ENCODE results near the gene SFXN5. TPM values are rescaled to one million over a fixed set of nuclear protein-coding genes. Genes with fewer than 3 reads are reported as not detected.

The SFXN5 gene
- total RNA-seq, 2 donors from 2014 or later = 9.0 to 10.5 TPM

DNA sequence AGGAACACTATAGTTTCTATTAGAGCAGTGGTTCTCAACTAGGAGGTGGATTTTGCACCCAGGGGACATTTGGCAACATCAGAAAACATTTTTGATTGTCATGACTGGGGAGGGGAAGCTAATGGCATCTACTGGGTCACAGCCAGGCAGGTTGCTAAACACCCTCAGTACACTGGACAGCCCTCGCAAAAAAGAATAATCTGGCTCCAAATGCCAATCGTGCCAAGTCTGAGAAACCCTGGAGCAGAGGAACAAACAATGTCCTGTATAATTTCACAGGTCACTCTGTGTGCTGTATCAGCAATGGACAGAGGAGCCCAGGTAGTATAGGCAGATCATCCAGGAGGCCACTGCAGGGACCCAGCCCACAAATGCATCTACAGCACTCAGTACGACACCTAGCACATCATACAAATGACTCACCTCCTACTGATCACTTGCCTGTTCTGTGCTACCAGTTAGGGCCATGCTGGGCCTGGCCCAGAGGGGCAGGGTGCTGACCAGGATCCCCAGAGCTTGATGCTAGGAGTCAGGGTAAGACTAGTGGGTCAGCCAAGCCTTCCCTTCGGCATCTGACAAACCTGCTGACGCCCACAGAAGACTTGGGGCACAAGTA, 37.6 kb downstream of the SFXN5 start:
- intact Hi-C loops (cut with DNase I) = no loop called here
- no peak for ATAC-seq
- no peak for DNase-seq

DNA sequence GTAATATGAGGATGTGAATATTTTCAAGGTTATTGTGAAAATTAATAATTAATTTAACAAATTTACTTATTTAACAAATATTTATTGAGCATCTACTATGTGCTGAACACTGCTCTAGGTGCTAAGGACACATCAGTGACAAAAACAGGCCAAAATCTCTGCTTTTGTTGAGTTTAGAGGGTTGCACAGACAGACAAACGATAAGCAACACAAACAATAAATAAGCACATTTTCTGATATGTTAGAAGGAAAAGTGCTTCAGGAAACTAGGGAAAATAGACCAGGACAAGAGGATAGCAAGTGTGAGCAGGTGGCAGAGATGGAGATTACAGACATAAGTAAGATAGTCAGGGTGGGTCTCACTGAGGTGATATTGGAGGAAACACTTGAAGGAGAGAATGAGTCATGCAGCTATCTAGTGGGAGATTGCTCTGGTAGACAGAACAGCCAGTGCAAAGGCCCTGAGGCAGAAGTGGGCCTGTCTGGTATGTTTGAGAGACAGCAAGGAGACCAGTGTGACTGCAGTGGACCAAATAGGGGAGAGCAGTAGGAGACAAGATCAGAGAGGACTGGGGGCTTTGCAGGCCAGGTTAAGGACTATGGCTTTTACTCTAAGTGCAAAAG, 38.3 kb downstream of the SFXN5 start:
- ATAC-seq (no peak), DNase-seq (no peak)
- intact Hi-C loops (cut with DNase I) = no loop called here

DNA sequence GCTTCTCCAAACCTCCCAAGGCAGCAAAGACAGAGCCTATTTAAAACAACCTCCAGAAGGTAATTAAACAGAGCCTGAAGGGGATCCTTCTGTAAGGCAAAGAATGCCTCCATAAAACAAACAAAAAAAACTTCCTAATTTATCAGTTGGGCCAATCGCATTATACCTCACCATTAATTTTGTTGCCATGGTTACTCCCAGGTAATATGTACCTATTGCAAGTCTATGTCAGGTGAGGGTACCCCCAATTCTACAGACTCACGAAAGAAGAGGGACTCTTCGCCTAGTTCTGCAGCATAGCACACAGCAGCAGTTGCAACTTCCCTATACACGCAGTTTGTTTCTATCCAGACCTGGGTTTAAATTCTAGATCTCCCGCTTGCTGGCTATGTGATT, 38.8 kb downstream of the SFXN5 start:
- DNase-seq (no peak), ATAC-seq (no peak)
- intact Hi-C loops (cut with DNase I) = no loop called here

DNA sequence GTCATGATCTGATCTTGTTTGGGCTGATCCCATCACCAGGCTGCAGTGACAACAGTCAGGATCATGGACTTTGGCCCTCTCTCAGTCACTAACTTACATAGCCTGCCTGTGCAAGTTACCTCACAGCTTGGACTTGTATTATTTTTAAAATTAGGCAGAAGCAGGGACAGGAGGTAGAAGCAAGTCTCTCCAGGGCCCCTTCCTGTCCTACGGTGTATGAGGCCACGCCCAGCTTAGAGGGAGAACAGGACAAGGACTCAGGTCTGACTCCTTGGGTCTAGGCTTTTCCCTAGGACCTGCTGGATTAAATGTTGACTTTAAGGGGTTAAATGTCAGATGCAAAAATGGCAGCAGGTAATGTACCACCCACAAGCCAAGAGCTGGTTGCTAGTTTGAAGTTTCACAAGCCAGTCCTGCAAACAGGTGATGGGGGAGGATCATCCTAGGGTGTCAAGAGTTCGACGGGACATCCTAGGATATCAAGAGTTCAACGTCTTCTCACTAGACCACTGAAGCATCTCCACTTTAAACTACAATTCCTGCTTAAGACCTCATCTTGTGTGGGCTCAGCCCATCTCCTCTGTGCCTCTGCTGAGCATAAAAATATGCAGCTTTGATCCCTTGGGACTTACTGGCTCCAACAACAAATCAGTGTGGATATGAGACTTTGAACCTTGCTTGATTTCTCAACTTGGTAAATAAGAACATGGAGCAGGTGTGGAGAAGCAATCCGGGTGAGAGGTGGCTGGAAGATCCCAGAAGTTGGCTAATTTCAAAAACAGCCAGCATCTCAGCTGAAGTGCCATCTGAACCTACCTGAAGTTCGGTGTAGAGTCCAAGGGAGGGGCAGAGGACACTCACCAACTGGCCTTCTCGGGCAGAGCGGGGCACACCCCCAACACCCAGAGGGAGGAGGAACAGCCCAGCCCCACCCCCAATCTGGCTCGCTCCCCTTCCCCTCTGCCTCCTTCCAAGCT, 39.5 kb downstream of the SFXN5 start:
- ATAC-seq (no peak), DNase-seq (no peak)
- intact Hi-C loops (cut with DNase I) = no loop called here

DNA sequence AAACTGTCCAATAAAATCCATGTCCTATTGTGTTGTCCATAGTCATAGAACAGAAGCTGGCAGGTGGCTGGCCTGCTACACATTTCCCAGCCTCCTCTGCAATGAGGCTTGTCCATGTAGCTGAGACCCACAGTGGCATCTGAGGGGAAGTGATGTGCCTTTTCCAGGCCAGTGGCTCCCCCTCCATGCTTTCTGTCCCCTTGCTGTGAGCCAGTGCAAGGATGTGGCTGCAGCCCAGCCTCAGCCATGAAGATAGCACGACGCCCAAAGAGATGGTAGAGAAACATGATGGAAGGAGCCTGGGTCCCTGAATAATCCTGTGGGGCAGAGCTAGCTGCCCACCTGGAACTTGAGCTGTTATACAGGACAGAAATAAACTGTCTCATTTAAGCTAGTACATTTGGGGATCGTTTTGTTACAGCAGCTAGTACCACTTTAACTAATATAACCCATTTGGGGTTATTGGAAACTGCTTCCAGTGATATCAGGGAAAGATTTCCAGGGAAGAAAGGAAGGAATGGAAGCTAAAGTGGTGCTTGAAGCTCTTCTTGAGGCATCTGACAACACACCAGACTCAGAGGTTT, 40.3 kb downstream of the SFXN5 start:
- DNase-seq = no peak
- no peak for ATAC-seq
- intact Hi-C loops (cut with DNase I) = no loop called here

DNA sequence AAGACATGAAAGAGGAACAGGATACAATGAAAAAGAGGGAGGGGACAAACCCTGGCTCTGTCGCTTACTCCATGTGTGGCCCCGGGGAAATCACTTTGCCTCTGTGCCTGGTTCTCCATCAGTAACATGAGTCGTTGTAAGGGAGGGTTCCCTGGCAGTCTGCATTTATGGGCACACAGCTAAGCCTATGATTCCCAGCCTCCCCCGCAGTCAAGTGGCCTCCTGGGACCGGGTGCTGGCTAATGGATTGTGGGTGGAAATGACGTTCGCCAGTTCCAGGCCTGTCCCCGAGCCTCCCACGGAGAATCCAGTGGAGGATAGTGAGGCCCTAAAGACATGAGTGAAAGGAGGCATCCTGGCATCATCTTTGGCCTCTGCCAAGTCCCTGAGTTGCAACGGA, 42.7 kb downstream of the SFXN5 start:
- ATAC-seq = no peak
- intact Hi-C loops (cut with DNase I) = no loop called here
- no peak for DNase-seq

DNA sequence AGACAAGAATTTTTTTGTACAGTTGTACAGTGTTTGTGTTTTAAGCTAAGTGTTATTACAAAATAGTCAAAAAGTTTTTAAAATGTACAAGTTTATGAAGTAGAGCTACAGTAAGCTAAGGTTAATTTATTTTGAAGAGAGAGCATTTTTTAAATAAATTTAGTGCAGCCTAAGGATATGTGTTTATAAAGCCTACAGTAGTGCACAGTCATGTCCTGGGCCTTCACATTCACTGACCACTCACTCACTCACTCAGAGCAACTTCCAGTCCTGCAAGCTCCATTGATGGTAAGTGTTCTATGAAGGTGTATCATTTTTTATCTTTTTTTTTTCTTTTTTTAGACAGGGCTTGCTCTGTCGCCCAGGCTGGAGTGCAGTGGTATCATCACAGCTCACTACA, 44.2 kb downstream of the SFXN5 start:
- DNase-seq (no peak), ATAC-seq (no peak)

DNA sequence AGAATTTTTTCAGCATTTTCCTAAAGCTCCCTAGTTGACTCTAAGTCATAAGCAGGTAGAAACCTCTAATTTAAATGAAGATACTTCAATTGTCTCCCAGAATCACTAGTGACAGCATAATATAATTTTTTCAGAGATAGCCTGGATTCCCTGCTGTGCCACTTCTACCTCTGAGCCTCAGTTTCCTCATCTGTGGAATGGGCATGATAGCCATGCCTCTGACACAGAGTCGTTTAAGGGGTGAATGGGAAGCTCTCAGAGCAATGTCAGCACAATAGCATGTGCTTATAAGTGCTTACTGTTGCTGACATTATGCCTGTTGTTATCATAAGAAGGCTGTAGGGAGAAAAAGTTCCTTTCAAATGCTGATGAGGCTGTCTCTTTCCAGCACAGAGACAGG, 48.0 kb downstream of the SFXN5 start:
- intact Hi-C loops (cut with DNase I) = no loop called here
- no peak for ATAC-seq
- DNase-seq = no peak

More for the DNA sequence above, 44.2 kb downstream of the SFXN5 start:
- intact Hi-C loops (cut with DNase I) = no loop called here

DNA sequence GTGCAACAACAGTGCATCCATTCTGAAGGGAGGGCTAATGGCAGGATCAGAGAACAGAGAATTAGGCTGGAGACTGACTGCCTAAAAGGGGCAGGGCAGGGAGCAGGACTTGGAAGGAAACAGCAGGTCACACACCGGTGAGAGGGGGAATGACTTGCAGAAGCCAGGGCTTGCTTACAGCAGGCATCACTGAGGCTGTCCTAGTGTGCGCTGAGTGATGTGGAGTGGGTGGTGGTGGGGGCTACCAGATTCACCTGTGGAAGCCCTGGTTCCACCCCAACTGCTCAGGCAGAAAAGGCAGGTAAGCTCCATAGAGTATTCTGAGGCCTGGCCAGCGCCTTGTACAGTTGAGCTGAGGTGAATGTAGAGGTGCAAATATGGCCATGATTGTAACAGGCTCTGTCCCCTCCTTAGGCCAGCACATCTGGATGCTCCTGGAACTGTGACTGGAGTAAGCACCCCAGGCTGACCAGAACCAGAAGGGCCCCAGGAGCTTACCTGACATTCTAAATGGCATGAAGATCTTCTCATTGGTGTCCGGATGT, 49.4 kb downstream of the SFXN5 start:
- ATAC-seq = no peak
- intact Hi-C loops (cut with DNase I) = no loop called here
- no peak for DNase-seq

DNA sequence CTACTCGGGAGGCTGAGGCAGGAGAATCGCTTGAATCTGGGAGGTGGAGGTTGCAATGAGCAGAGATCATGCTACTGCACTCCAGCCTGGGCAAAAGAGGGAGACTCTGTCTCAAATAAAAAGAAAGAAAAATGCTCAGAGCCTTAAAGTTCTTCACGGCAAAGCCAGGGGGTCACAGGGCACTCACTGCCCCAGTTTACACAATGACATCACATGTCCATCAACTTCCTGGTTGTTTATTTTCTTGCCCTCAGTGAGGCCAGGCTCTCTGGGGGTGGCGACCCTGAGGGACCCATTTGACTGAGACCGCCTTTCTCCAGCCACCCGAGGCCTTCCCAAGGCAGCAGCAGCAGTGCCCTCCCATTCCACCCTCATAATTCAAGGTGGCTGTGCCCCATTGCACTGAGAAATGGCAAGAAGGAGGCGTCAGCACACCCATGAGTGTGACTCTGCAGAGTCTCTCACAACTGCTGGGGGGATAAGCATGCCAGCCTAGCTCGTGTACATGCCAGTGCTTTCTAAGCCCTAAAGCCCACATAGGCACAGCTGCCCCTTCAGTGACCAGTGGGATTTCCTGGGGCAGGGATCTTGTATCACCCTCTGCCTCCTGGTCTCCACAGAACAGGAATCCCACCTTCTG, 50.0 kb downstream of the SFXN5 start:
- intact Hi-C loops (cut with DNase I) = no loop called here
- DNase-seq (no peak), ATAC-seq (no peak)

DNA sequence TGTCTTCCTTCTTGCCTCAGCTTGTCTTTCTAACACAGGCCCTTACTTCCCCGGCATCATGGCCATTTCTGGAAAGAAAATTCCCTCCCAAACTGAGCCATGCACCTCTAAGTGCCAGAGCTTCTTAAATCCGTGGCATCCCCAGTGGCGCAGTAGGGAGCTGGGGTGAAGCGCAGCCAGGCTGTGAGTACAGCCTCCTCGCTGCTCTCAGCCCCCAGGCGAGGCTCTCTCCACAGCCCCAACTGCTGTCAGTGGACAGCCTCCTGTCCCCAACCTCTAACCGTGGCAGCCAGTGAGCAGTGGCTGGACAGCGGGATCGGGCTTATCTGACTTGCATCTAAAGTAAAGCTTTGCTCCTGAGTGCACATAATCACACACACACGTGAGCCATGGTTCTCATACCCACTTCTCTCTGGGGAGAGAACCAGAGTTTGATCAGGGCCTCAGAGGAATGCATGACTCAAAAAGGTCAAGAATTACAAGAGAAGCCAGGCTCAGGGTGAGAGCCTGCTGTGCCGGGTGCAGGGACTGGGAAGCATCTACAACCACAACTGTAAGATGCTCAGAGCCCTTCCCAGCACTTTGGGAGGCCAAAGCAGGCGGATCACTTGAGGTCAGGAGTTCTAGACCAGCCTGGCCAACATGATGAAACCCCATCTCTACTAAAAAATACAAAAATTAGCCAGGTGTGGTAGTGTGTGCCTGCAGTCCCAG, 50.7 kb downstream of the SFXN5 start:
- DNase-seq (no peak), ATAC-seq (no peak)
- intact Hi-C loops (cut with DNase I) = no loop called here

DNA sequence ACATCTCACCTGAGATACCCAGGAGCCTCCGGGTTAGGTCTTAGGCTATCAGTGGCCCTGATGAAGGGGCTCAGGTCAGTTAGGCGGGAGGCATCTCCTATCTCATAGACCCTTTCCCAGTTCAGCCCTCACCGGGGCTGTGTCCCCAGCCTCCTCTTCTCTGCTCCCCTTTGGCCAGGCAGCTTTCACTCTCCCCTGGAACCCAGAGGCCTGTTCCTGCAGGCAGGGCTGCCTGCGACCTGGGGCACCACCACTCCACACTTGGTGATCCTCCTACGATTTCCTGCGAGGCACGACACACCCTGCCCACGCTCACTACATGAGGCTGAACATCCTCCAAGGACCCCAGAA, 51.2 kb downstream of the SFXN5 start:
- DNase-seq (no peak), ATAC-seq (no peak)
- intact Hi-C loops (cut with DNase I) = no loop called here

DNA sequence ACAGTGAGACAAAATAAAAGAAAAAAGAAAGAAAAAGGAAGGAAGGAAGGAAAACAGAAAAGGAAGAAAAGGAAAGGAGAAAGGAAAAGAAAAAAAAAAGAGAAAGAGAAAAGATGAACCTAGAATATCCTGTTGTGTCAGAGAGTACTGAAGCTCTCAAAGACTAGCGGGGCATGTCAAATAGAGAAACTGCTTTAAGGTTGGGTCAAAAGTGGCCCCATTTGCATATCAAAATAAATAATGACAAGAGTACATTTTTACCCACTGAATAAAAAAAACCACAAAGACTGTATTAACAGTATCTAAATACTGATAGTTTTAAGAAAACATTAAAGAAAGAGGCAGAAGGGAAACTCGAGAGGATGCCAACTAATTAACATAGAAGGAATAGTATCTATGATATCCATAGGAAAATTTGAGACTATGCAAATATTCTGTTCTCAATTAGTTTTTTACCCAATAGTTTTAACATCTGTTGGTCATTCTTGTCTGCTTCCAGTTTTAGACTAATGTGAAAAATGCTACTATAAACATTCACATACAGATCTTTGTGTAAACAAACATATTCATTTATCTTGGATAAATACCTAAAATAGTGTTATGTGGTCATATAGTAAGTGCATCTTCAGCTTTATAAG, 53.2 kb downstream of the SFXN5 start:
- intact Hi-C loops (cut with DNase I) = no loop called here
- DNase-seq = no peak
- ATAC-seq = no peak

DNA sequence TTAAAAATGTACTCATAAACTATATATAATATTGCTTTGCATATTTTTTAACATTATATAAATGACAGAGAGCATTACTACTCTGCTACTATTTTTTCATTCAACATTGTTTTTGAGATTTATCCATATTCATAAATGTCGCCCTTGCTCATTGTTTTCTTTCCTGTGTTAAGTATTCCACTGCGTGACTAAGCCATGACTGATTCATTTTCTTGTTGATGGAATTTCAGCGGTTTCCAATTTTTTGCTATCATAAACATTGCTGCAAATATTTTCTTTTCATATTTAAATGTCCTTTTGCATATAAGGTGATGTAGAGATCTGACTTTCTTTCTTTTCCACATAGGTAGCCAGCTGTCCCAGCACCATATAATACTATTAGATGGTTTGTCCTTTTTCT, 57.6 kb downstream of the SFXN5 start:
- intact Hi-C loops (cut with DNase I) = no loop called here
- DNase-seq (no peak), ATAC-seq (no peak)

DNA sequence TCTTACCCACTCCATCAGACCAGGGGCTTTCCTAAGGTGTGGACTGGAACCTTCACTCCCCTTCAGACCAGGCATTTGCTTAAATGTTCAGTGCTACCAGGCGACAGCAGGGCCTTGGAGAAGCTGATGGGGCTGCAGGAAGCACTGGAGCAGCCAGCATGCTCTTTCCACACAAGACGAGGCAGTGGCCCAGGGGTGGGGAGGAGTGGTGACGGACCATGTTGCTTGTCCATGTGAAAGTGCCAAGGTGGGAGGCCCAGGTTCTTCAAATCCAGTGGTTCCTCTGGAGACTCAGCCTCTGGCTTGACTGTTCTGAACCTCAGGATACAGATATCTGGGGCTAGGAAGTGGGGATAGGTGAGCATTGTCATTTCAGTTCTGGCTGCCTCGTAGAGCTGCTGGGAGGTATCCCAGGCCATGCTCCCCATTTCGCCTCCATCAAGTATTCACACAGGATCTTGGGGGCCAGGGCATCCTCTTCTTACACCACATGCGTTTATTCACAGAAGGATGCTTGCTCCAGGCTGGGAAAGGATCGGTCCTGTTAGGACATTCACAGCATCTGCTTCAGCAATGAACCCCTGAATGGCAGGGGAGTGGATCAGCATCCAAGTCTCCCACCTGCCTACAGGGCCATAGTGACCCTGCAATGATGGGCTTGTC, 62.2 kb downstream of the SFXN5 start:
- intact Hi-C loops (cut with DNase I) = no loop called here
- DNase-seq = no peak
- no peak for ATAC-seq

DNA sequence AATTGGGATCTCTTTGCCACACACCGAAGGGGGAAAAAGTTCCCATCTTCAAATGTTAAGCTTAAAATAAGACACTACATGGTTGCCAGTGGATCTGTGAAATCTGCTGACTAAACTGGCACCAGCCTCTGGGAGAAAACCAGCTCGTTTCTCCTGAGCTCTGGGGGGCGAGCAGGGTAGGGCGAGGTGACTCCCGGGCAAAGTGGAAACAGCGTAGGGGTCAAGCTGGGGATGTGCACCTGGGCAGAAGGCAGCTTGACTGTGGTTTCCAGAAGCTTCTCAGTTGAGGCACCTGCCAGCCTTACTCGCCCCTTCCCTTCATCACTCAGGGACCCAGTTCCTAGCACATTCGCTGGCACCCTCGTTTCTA, 62.8 kb downstream of the SFXN5 start:
- no peak for DNase-seq
- intact Hi-C loops (cut with DNase I) = no loop called here
- ATAC-seq = no peak

DNA sequence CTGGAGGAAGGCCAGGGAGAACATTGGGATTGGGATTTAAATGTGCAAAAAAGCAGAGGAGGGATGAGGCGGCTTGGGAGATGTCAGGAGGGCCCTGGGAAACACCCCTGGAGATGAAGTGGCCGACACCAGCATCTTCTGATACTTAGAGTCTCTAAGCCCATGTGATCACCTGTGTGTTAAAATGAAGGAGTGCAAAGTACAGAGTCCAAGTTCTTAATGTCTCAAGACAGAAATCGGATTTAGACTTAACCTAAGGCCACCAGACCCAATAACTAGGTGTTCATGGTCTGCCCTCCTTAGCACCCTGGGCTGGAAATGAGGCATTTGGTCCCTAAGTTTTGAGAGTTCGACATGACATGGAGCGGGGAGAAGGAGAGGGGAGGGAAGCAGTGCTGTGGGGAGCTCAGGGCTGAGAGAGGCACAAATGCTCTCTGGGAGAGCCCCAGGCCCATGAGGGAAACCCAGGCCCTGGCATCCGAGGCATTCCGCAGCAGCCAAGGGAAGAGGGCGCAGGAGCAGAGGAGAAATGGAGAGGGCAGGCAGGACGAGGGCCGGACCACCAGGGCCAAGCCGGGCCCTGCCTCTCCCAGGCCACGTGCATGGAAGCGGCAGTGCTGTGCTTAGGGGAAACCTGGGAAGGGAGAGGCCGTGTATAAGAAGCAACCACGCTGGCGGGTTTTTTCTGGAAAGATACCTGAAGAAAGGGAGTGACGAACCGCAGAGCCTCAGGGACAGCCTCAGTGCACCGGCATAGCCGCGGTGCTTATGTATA, 63.3 kb downstream of the SFXN5 start:
- intact Hi-C loops (cut with DNase I) = no loop called here
- ATAC-seq (no peak), DNase-seq (no peak)
